ENCODE results near the gene ZNF823.

The ZNF823 gene

DNA sequence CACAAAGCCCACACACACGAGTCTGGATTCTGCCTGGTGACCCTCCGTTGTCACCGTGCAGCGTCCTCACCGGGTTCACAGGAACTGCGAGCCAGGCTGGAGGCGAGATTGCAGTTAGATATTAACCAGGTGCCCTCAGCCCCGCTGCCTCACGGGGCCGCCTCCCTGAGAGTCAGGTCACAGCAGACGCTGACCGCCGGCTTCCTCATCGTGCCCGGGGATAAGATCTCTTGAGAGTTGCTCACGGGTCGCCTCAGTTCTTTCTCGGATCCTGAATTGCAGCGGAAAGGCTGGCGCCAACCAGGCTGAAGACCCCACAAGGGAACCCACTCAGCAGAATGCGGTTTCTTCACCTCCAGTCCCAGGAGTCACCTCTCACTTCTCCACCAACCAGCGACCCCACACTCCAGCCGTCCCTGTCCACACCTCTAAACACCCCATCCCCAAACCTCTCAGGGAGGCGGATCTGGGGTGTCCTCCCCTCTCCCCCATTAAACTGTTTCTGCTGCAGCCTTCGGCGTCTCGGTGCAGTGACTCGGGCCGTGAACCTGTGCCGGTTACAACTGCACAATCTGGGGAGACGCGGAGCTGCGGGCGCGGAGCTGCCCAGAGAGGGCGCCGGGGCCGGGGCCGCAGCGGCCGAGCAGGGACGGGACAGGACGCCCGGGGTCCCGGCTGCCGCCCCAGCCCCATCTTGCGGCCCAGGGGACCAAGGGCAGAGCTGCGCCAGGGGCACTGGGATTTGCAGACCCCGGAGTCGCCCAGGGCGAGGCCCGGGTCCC is 591 bp downstream of the ZNF823 start:
- peak in 1 of 2 donors; percentile 8 for DNase-seq (ENCODE audit: low read depth in 2 of 2)

DNA sequence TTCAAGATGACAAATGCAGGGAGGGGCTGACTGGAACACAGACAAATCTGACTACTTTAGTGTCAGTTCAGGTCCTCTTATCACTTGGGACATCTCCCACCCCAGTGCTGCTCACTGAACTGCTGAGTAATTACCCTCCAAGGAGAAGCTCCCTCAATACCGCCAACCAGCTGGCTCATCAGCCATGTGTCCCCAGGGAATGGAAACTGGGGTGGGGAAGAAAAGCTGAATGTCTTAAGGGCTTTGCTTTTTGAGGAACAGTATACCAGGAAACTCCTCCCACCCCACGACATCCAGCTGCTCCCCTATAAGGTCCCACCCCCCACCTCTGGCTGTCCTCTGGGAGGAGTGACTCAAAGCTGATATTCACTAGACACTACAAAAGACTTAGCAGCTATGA is 2.0 kb downstream of the ZNF823 start:
- no peak for DNase-seq (ENCODE audit: low read depth in 2 of 2)

- DNase-seq (ENCODE audit: low read depth in 2 of 2), result no peak
Observed at GRCh38 chr19:11735375-11735774, 3.4 kb downstream of the ZNF823 start.

DNA sequence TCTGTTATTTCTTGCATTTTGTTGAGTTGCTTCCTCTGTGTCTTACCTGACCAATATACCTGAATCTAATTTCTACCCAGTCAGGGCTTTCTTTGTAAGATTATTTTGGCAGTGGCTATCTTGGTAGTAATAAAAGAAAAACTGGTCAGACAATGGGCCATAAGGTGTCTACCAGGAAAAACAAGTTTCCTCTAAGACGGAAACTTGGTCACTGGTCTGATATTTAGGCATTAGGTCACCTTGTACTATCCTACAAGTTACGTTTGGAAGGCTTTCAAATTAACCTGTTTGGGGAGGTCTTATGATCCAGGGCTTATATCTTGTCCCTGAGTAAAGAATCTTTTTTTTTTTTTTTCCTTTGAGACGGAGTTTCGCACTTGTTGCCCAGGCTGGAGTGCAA is 9.2 kb downstream of the ZNF823 start:
- no peak for DNase-seq (ENCODE audit: low read depth in 2 of 2)

- DNase-seq (ENCODE audit: low read depth in 2 of 2), result no peak
Observed at GRCh38 chr19:11722414-11722813, 16.3 kb downstream of the ZNF823 start.

- no peak for DNase-seq (ENCODE audit: low read depth in 2 of 2)
Observed at GRCh38 chr19:11721681-11722080, 17.1 kb downstream of the ZNF823 start.

DNA sequence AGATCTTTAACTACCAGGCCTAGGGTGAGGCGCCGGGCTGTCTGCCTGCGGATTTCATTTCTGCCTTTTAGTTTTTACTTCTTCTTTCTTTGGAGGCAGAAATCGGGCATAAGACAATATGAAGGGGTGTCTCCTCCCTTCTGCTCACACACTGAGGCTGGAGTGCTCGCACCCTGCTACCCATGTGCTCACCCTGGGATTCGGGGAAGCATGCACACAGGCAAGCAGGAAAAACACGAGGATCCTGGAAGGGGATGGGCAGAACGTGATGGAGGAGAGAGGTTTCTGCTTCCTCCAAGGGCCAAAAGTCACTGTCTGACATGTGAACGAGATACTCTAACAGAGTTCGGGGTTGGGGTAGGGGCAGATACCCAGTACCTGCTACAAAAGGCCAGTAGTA is 28.4 kb downstream of the ZNF823 start:
- DNase-seq (ENCODE audit: low read depth in 2 of 2), result no peak

DNA sequence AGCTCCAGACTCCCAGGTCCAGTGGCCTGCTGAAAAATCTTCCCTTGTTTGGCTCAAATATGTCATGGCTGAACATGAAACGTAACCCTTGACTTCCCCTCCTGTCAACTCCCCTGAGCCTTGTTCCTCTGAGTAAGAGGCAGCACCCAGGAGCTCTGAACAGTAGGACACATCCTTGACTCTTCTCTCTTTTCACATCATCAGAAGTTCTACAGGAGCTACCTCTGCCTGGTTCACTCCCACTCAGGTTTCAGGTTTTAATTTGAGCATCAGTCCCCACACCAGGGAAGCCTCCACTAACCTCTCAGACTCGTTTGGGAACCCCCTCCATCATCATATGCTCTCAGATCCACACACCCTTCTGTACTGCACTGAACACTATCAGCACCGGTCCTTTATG is 30.3 kb downstream of the ZNF823 start:
- DNase-seq (ENCODE audit: low read depth in 2 of 2), result no peak

- DNase-seq (ENCODE audit: low read depth in 2 of 2), result no peak
Observed at GRCh38 chr19:11705474-11705873, 33.3 kb downstream of the ZNF823 start.

DNA sequence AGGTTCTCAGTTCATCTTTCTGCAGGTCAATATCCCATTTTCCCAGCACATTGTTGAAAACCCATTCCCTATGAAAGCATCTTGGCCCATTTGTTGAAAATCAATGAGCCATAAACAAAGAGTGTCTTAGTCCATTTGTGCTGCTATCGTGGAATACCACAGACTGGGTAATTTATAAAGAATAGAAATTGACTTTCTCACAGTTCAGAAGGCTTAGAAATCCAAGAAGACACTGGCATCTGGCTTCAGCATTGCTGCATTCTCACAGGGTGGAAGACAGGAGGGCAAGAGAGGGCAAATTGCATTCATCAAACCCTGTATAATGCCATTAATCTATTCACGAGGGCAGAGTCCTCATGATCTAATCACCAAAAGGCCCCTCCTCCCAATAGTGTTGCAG is 34.1 kb downstream of the ZNF823 start:
- no peak for DNase-seq (ENCODE audit: low read depth in 2 of 2)

- no peak for DNase-seq (ENCODE audit: low read depth in 2 of 2)
Observed at GRCh38 chr19:11699931-11700794, 38.6 kb downstream of the ZNF823 start.

GRCh38 chr19:11698231-11698630 is 40.5 kb downstream of the ZNF823 start:
- DNase-seq (ENCODE audit: low read depth in 2 of 2), result no peak

- DNase-seq (ENCODE audit: low read depth in 2 of 2), result no peak
Observed at GRCh38 chr19:11697284-11697855, 41.4 kb downstream of the ZNF823 start.

DNA sequence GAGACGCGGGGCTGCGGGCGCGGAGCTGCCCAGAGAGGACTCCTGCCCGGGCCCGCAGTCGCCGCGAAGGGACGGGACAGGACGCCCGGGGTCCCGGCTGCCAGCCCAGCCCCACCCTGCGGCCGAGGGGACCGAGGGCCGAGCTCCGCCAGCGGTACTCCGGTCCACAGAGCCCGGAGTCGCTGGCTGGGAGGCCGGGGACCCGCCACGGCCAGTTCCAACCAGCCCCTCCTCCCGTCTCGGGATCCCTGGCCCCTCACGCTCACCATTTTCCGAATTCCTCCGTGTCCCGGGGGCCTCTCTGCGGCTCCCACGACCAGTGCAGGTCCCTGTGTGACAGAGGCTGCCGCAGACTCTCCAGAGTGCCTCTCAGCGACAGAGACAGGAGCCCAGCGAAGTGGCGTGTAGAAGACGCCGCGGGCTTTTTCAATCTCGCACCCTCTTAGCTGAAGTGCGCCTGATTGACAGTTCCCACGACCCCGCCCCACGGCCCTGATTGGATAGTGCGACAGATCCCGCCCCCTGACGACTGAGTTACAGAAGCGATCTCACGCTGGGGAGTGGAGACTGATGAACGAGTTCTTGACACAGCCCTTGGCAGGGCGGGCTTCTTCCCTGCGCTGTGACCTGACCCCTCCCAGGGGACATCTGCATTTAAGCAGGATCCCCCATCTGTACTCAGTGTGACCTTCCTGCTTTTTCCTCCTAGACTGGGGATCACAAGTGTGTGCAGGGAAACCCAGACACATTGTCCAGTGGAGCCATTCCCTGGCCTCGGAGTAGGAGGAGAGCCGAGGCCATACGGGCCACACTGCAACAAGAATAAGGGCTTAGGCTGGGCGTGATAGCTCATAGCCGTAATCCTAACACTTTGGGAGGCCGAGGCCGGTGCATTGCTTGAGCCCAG is 44.0 kb downstream of the ZNF823 start:
- peak; percentile 45 to 61 for DNase-seq (ENCODE audit: low read depth in 2 of 2)

- no peak for DNase-seq (ENCODE audit: low read depth in 2 of 2)
Observed at GRCh38 chr19:11693505-11694499, 44.9 kb downstream of the ZNF823 start.

DNA sequence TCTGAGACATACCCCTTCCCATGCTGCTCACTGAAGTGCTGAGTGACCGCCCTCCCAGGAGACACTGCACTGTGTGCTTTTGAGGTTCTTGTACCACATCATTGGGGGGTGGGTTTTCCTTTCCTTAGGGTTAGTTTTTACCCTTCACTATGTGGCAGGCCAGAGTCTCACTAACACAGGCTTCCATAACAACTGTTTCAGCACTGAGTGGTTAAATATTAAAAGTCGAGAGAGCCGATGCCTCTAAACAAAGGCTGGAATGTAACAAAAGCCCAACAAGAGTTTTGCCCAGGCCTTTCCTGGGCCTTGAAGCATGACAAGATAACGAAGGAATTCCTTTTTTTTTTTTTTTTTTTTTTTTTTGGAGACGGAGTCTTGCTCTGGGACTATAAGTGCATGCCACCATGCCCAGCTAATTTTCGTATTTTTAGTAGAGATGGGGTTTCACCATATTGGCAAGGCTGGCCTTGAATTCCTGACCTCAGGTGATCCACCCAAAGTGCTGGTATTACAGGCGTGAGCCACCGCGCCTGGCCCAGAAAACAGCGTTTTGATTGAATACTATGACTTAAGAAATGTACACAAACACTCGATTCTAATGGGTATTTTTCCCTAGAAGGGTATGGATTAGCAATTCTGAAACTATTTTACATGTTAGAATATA is 46.5 kb downstream of the ZNF823 start:
- DNase-seq (ENCODE audit: low read depth in 2 of 2), result no peak

DNA sequence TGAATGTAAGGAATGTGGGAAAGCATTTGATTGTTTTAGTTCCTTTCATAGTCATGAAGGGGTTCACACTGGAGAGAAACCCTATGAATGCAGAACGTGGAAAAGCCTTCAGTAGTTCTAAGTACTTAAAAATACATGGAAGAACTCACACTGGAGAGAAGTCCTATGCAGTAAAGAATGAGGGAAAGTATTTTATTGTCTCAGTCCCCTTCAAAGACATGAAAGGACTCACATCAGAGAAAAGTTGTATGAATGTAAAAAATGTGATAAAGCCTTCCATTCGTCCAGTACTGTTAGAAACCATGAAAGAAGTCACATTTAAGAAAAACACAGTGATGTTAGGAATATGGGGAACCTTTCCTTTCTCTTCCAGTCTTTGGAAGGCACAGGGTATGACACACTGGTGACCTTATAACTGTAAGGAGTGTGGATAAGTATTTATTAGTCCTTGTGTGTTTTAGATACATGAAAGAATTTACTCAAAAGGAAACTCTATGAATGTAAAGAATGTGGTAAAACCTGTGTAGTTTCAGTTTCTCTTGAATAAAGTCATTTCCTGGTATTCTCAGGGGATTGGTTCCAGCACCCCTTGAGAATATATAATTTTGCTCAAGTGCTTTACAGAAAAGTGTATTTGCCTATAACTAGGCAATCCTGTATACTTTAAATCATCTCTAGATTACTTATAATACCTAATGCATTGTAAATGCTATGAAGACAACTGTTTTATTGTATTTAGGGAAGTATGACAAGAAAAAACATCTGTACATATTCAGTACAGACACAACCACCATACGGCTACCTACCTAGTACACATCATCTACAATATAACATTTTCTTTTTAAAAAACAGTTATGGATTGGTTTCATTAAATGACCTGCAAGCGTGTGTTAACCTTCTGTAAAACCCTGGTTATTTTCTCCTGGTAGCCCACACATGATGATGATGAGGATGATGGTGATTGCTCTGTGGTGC is 52.8 kb downstream of the ZNF823 start:
- no peak for DNase-seq (ENCODE audit: low read depth in 2 of 2)

GRCh38 chr19:11684987-11685675 is 53.6 kb downstream of the ZNF823 start:
- no peak for DNase-seq (ENCODE audit: low read depth in 2 of 2)
